Uterus (tissue), 2 donors: ENCODE results near the gene DMRTC2.

ENCODE experiments used
- POLR2A ChIP-seq, 2 donors: fragments of 450-650 bp; IDR thresholded peaks; one replicate each; pipeline ENCODE4 v1.6.1; 2016; ENCODE audit warnings: antibody characterized with exemption in 2 of 2, mild to moderate bottlenecking in 1 of 2, moderate library complexity in 1 of 2
- TF ChIP-seq, protein P1 (sequence below), 4 experiments: fragments of 200-600 bp in 2 of 4; fragments of 450-650 bp in 2 of 4; sonication (generic) in 2 of 4; IDR thresholded peaks; one replicate each; pipeline ENCODE4 v1.5.1; 2016 to 2019; ENCODE audit warnings: antibody characterized with exemption in 4 of 4, mild to moderate bottlenecking in 2 of 4, moderate library complexity in 1 of 4

DNA sequence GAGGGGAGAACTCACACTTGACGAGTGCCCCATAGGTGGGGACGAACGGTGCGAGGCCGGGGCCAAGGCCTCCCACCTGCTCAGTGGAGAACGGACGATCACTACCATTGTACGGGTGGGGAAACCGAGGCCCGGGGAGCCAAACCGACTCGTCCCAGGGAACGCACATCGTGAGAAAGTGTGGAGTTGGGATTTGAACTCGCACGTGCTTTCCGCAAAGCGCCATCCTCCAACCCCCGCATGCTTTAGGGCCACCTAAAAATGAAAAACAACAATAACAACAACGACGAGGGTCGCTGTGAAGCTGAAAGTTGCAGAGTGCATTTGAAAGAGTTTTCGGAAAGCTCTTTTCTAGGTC is 38.6 kb downstream of the DMRTC2 start:
- TF ChIP-seq, protein P1, sequence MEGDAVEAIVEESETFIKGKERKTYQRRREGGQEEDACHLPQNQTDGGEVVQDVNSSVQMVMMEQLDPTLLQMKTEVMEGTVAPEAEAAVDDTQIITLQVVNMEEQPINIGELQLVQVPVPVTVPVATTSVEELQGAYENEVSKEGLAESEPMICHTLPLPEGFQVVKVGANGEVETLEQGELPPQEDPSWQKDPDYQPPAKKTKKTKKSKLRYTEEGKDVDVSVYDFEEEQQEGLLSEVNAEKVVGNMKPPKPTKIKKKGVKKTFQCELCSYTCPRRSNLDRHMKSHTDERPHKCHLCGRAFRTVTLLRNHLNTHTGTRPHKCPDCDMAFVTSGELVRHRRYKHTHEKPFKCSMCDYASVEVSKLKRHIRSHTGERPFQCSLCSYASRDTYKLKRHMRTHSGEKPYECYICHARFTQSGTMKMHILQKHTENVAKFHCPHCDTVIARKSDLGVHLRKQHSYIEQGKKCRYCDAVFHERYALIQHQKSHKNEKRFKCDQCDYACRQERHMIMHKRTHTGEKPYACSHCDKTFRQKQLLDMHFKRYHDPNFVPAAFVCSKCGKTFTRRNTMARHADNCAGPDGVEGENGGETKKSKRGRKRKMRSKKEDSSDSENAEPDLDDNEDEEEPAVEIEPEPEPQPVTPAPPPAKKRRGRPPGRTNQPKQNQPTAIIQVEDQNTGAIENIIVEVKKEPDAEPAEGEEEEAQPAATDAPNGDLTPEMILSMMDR (IDR thresholded peaks at IDR 0.05), result no peak
- no peak for TF ChIP-seq POLR2A (IDR thresholded peaks at IDR 0.05)
